DMS114 treated with DMSO at 0.1 percent for 48 hours (cell line): ENCODE results near the gene KANSL1L.
"Not testable (repeated sequence)": the region's sequence is repeated elsewhere in the genome, so short reads cannot be mapped to it uniquely, and the experiment has no call there.

ENCODE experiments used
- DNase-seq: peaks from one replicate; lab custom pipeline; 2025; ENCODE audit not compliant: unreplicated experiment; lab: John Stamatoyannopoulos, UW

Gene KANSL1L, protein sequence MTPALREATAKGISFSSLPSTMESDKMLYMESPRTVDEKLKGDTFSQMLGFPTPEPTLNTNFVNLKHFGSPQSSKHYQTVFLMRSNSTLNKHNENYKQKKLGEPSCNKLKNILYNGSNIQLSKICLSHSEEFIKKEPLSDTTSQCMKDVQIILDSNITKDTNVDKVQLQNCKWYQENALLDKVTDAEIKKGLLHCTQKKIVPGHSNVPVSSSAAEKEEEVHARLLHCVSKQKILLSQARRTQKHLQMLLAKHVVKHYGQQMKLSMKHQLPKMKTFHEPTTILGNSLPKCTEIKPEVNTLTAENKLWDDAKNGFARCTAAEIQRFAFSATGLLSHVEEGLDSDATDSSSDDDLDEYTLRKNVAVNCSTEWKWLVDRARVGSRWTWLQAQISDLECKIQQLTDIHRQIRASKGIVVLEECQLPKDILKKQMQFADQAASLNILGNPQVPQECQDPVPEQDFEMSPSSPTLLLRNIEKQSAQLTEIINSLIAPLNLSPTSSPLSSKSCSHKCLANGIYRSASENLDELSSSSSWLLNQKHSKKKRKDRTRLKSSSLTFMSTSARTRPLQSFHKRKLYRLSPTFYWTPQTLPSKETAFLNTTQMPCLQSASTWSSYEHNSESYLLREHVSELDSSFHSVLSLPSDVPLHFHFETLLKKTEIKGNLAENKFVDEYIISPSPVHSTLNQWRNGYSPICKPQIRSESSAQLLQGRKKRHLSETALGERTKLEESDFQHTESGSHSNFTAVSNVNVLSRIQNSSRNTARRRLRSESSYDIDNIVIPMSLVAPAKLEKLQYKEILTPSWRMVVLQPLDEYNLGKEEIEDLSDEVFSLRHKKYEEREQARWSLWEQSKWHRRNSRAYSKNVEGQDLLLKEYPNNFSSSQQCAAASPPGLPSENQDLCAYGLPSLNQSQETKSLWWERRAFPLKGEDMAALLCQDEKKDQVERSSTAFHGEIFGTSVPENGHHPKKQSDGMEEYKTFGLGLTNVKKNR

GRCh38 chr2:210171309-210172218, at the start of gene KANSL1L:
TSS of gene KANSL1L (minus strand) at chr2:210171409. CDS start at chr2:210154582, 16,827 bp downstream.
- DNase-seq: peak; percentile 76

DNA sequence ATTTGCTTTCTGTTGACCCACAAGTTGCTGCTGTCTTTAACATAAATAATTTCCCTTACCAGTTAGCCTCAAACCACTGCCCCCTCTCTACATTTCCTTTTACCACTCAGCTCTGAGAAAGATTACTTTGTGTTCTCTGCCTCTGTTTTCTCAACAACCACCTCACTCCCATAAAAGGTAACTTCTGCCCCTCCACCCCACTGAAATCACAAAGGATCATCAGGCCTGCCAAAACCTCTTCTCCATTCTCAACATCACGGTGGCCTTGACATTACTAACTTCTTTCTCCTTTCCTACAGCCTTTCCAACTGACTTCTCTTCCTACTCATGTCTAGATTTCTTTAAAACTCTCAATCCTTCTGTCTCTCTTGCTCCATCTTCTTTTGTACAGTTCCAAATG, 43.9 kb upstream of the KANSL1L start:
- DNase-seq: no peak

- no peak for DNase-seq
These were observed 39.0 kb upstream of the KANSL1L start for GRCh38 chr2:210210185-210210584.

- no peak for DNase-seq
These were observed 36.7 kb upstream of the KANSL1L start for GRCh38 chr2:210207929-210208328.

GRCh38 chr2:210203558-210203957, 32.3 kb upstream of the KANSL1L start:
- DNase-seq: no peak

GRCh38 chr2:210203147-210203546, 31.9 kb upstream of the KANSL1L start:
- DNase-seq: no peak

DNA sequence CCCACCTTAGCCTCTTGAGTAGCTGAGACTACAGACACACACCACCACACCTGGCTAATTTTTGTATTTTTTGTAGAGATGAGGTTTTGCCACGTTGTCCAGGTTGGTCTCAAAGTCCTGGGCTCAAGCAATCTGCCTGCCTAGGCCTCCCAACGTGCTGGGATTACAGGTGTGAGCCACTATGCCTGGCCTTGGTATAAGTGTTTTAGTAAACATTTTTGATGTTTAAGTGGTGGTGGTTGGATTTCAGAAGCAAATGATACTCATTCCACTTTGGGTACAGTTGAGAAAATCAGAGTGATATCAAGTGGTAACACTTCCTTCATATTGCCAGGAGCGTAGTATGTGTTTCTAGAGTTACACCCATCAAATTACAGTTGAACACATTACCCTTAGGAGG, 28.6 kb upstream of the KANSL1L start:
- no peak for DNase-seq

DNA sequence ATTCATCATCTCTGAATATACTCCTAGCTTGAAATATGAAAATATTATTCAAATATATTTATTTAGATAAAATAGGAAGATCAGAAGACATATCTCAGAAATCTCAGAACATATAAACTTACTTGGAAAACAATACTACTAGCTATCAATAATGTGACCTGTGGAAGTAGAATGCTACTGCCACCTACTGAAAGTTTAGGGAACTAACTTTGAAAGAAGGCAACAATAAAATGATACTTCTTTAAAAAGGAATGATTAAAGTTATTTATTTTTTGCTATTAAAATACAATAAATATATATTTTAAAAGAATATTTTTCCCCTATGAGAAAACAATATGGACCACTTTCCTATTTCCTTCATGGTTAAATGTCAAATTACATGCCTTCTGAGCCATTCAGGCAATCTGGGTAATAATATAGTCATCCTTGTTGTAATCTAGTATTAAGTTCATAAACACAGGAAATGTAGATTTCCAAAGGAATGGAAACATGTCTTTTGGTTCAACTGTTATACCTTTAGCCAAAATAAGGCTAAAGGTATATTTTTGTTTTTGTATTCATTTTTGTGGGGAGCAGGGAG, 28.1 kb upstream of the KANSL1L start:
- DNase-seq: peak; percentile 41

GRCh38 chr2:210198326-210198725, 27.1 kb upstream of the KANSL1L start:
- no peak for DNase-seq

DNA sequence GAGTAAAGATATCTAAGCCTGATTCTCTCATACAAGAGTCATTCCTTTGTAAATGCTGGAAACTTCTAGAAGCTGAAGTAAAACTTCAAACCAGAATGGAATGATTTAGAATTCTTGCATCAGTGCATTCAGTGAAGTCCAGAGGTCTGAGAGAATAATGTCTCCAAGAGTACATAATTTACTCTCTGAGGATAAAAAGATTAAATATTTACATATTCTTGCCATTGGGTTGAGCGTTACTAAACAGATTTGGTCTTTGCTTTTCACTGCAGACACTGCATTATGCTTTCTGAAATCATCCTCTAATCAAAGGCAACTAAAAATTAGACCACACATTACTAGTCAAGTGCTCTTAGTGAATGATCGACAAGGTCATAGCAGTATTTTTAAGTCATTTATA, 26.5 kb upstream of the KANSL1L start:
- DNase-seq: no peak

GRCh38 chr2:210195101-210195852, 24.1 kb upstream of the KANSL1L start:
- peak; percentile 36 for DNase-seq

DNA sequence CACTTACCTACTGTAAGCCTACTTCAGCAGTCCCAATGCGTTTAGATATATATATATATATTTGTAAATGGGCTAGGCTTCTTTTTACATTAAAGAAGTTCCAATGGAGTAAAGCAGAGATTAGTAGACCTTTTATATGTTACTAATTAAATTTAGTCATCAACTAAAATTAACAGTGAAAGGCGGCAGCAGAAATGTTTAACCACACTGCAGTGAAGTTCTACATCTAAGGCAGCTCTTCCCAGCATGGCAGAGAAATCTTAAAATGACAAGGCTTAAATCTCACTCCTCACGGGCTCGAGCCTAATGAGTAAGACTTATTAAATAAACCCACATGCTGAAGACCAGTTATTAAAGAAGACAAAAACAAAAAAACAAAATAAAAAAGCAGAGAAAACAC, 19.1 kb upstream of the KANSL1L start:
- DNase-seq: no peak

- no peak for DNase-seq
These were observed 18.4 kb upstream of the KANSL1L start for GRCh38 chr2:210189452-210190138.

DNA sequence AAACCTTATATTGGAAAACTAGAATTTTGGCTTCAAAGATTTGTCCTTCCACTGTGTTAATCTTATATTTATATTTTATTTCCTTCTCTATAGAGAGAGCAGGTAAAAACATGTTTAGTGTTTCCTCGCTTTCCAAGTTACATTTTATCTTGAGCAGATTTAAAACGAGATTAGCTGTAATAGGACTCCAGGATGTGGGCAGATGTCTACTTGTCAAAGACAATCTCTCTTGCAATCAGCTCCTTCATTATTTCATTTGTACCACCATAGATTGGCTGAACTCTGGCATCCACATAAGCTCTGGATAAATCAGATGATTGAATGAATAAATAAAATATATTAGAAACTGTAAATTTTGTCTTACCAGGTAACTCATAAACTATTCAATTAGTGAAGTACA, 17.5 kb upstream of the KANSL1L start:
- DNase-seq: no peak

DNA sequence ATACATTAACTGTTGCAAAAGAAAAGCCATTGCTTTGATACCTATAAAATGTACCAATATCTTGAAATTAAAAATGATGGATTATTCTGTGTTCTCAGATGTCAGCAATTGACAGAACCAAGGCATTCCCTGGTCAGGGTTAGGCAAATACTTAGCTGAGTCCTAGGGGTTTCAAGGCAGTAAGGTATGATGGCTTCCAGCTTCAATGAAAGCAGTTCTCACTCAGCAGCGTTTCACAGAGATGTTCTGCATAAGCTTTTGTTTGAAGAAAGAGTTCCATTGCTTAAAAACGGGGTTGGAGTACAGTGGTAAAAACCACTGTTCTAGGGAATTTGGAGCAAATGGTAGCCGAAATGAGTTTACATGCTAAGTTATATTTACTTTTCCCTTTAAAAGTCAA, 17.0 kb upstream of the KANSL1L start:
- no peak for DNase-seq

DNA sequence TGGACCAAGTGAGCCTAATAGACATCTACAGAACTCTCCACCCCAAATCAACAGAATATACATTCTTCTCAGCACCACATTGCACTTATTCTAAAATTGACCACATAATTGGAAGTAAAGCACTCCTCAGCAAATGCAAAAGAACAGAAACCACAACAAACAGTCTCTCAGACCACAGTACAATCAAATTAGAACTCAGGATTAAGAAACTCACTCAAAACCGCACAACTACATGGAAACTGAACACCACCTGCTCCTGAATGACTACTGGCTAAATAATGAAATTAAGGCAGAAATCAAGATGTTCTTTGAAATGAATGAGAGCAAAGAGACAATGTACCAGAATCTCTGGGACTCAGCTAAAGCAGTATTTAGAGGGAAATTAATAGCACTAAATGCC, 12.7 kb upstream of the KANSL1L start:
- not testable (repeated sequence) for DNase-seq

DNA sequence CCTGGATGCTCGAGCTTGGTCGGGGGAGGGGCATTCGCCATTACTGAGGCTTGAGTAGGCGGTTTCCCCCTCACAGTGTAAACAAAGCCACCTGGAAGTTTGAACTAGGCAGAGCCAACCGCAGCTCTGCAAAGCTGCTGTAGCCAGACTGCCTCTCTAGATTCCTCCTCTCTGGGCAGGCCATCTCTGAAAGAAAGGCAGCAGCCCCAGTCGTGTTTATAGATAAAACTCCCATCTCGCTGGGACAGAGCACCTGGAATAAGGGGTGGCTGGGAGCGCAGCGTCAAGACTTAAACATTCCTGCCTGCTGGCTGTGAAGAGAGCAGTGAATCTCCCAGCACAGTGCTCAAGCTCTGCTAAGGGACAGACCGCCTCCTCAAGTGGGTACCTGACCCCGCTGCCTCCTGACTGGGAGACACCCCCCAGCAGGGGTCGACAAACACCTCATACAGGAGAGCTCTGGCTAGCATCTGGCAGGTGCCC, 10.4 kb upstream of the KANSL1L start:
- not testable (repeated sequence) for DNase-seq

- DNase-seq: not testable (repeated sequence)
These were observed 9.9 kb upstream of the KANSL1L start for GRCh38 chr2:210181033-210181605.

- no peak for DNase-seq
These were observed 9.3 kb upstream of the KANSL1L start for GRCh38 chr2:210180477-210180876.
